HFFc6 (cell line): ENCODE measurements around the gene RALY. TPM values are rescaled to one million over a fixed set of nuclear protein-coding genes. Genes with fewer than 3 reads are reported as not detected.
"Not testable (repeated sequence)": the region's sequence is repeated elsewhere in the genome, so short reads cannot be mapped to it uniquely, and the experiment has no call there.

Experiments
- DNase-seq: peaks from one replicate; pipeline ENCODE4 v3.0.0-alpha.2; 2018
- H3K27ac Mint-ChIP-seq: 2 replicates; pipeline ENCODE4 v1.8.0; 2020; ENCODE audit warnings: mild to moderate bottlenecking, mixed read lengths
- H3K27me3 Mint-ChIP-seq: 2 replicates; pipeline ENCODE4 v1.8.0; 2021; ENCODE audit warnings: mild to moderate bottlenecking, moderate library complexity, mixed read lengths; ENCODE audit not compliant: insufficient read depth
- H3K36me3 Mint-ChIP-seq: 2 replicates; pipeline ENCODE4 v1.8.0; 2021; ENCODE audit warnings: low read depth, mixed read lengths
- H3K4me1 Mint-ChIP-seq: 2 replicates; pipeline ENCODE4 v1.8.0; 2020; ENCODE audit warnings: low read depth, mixed read lengths
- H3K4me3 Mint-ChIP-seq: 2 replicates; pipeline ENCODE4 v1.8.0; 2020; ENCODE audit warnings: mild to moderate bottlenecking, moderate library complexity, mixed read lengths
- H3K9me3 Mint-ChIP-seq: 2 replicates; pipeline ENCODE4 v1.8.0; 2020; ENCODE audit warnings: mild to moderate bottlenecking, mixed read lengths
- microRNA-seq: library from miRNA; unstranded; fragments of <30 nt; microRNA quantifications from one replicate; pipeline ENCODE4, GENCODE V29; 2019
- total RNA-seq, 6 experiments: library from RNA; stranded (reverse); fragmentation: NEBNext Ultra II Directional; extraction: Animal tissue kit (Norgen Biotek cat#: 25700); gene quantifications; 2 replicates in 1 of 6; 3 replicates in 5 of 6; pipeline ENCODE4 v1.2.3, GENCODE V29; 2021
- TF ChIP-seq, protein P1 (sequence below): fragments of 200-600 bp; sonication (generic); IDR thresholded peaks from 2 replicates; pipeline ENCODE4 v1.5.0; 2021; ENCODE audit warnings: antibody characterized with exemption, mild to moderate bottlenecking

The RALY gene
- total RNA-seq, 6 experiments from 2014 or later = 108 to 124 (median 118) TPM

DNA sequence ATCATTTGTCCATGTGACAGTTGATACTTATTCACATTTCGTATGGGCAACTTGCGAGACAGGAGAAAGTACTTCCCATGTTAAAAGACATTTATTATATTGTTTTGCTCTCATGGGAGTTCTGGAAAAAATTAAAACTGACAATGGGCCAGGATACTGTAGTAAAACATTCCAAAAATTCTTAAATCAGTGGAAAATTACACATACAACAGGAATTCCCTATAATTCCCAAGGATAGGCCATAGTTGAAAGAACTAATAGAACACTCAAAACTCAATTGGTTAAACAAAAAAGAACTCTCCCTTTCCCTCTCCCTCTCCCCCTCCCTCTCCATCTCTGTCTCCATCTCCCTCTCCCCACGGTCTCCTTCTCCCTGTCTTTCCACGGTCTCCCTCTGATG lies 137.8 kb downstream of the RALY start:
- Mint-ChIP-seq H3K9me3 (no peaks in the 10 kb centered on the region; the same call in 1 of the 2 replicates), H3K36me3 (no peaks in the 10 kb centered on the region), H3K4me3 (no peak overlapping the region), H3K27ac (no peak overlapping the region), H3K27me3 (peaks cover 15% of the 10 kb centered on the region), H3K4me1 (peaks cover 5% of the 10 kb centered on the region; the same call in 1 of the 2 replicates)
- TF ChIP-seq, protein P1, sequence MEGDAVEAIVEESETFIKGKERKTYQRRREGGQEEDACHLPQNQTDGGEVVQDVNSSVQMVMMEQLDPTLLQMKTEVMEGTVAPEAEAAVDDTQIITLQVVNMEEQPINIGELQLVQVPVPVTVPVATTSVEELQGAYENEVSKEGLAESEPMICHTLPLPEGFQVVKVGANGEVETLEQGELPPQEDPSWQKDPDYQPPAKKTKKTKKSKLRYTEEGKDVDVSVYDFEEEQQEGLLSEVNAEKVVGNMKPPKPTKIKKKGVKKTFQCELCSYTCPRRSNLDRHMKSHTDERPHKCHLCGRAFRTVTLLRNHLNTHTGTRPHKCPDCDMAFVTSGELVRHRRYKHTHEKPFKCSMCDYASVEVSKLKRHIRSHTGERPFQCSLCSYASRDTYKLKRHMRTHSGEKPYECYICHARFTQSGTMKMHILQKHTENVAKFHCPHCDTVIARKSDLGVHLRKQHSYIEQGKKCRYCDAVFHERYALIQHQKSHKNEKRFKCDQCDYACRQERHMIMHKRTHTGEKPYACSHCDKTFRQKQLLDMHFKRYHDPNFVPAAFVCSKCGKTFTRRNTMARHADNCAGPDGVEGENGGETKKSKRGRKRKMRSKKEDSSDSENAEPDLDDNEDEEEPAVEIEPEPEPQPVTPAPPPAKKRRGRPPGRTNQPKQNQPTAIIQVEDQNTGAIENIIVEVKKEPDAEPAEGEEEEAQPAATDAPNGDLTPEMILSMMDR = no peak
- no peak for DNase-seq

DNA sequence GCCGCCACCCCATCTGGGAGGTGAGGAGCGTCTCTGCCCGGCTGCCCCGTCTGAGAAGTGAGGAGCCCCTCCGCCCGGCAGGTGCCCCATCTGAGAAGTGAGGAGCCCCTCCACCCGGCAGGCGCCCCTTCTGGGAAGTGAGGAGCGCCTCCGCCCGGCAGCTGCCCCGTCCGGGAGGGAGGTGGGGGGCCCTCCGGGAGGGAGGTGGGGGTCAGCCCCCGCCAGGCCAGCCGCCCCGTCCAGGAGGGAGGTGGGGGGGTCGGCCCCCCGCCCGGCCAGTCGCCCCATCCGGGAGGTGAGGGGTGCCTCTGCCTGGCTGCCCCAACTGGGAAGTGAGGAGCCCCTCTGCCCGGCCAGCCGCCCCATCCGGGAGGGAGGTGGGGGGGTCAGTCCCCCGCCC lies 138.8 kb downstream of the RALY start:
- H3K27me3 Mint-ChIP-seq = peaks cover 10% of the 10 kb centered on the region
- not testable (repeated sequence) for H3K4me1 Mint-ChIP-seq, DNase-seq

DNA sequence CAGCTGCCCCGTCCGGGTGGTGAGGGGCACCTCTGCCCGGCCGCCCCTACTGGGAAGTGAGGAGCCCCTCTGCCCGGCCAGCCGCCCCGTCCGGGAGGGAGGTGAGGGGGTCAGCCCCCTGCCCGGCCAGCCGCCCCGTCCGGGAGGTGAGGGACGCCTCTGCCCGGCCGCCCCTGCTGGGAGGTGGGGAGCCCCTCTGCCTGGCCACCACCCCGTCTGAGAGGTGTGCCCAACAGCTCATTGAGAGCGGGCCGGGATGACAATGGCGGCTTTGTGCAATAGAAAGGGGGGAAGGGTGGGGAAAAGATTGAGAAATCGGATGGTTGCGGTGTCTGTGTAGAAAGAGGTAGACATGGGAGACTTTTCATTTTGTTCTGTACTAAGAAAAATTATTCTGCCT lies 139.2 kb downstream of the RALY start:
- not testable (repeated sequence) for H3K27ac Mint-ChIP-seq, H3K4me3 Mint-ChIP-seq, H3K4me1 Mint-ChIP-seq, H3K36me3 Mint-ChIP-seq, DNase-seq, H3K9me3 Mint-ChIP-seq
- peaks cover 10% of the 10 kb centered on the region for H3K27me3 Mint-ChIP-seq

More for the DNA sequence above, 138.8 kb downstream of the RALY start:
- not testable (repeated sequence) for H3K9me3 Mint-ChIP-seq, H3K27ac Mint-ChIP-seq, H3K36me3 Mint-ChIP-seq, H3K4me3 Mint-ChIP-seq

DNA sequence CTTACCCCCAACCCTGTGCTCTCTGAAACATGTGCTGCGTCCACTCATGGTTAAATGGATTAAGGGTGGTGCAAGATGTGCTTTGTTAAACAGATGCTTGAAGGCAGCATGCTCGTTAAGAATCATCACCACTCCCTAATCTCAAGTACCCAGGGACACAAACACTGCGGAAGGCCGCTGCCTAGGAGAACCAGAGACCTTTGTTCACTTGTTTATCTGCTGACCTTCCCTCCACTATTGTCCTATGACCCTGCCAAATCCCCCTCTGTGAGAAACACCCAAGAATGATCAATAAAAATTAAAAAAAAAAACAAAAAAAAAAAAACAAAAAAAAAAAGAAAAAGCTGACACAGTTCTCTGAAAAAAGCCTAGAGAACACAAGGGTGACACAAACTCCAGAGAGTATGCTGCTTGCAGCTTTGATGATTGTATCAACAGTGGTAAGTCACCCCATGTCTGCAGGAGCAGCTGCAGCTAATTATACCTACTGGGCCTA lies 139.7 kb downstream of the RALY start:
- DNase-seq, H3K4me1 Mint-ChIP-seq, H3K36me3 Mint-ChIP-seq, H3K9me3 Mint-ChIP-seq, H3K4me3 Mint-ChIP-seq, H3K27ac Mint-ChIP-seq: not testable (repeated sequence)
- H3K27me3 Mint-ChIP-seq = peaks cover 10% of the 10 kb centered on the region

Small RNAs within 50 kb of the gene (microRNA-seq; reads per million reads assigned to microRNA genes)
- not detected for gene MIR4755

Other genes with a start within 250 kb of the RALY start
- 10 to 100 TPM; 81.2 to 94.2 (median 86.1) TPM for gene CHMP4B, start 182.6 kb upstream of the RALY start, total RNA-seq
- gene EIF2S2, start 118.3 kb downstream of the RALY start, total RNA-seq = 100 to 1,000 TPM in 1 of 6 experiments, 10 to 100 TPM in 5; 85.7 to 101 (median 94.5) TPM
- gene ASIP, start 247.5 kb downstream of the RALY start, total RNA-seq = not detected